ACC112 (cell line): ENCODE results near the gene RUNX1.

Source experiments
- H2AFZ ChIP-seq: fragments of 200-600 bp; sonication (generic); one replicate; pipeline ENCODE4 v1.6.0; 2017; ENCODE audit warnings: antibody characterized with exemption, low read length; ENCODE audit not compliant: unreplicated experiment
- H3K27ac ChIP-seq: fragments of 200-600 bp; sonication (generic); 2 replicates; pipeline ENCODE4 v1.5.1; 2014; ENCODE audit warnings: low read depth, mild to moderate bottlenecking, antibody characterized with exemption, low read length, moderate library complexity
- H3K27me3 ChIP-seq: fragments of 200-600 bp; sonication (generic); 2 replicates; pipeline ENCODE4 v1.6.1; 2014; ENCODE audit warnings: mild to moderate bottlenecking, antibody characterized with exemption, low read length, moderate library complexity, mixed read lengths; ENCODE audit not compliant: insufficient read depth
- H3K36me3 ChIP-seq: fragments of 200-600 bp; sonication (generic); 2 replicates; pipeline ENCODE4 v1.6.1; 2016; ENCODE audit warnings: mild to moderate bottlenecking, antibody characterized with exemption, low read length, moderate library complexity, mixed read lengths; ENCODE audit not compliant: insufficient read depth
- H3K4me1 ChIP-seq: fragments of 200-600 bp; sonication (generic); one replicate; pipeline ENCODE4 v1.6.1; 2016; ENCODE audit warnings: low read length, mixed read lengths; ENCODE audit not compliant: insufficient read depth, unreplicated experiment, control insufficient read depth
- H3K4me3 ChIP-seq: fragments of 200-600 bp; sonication (generic); 2 replicates; pipeline ENCODE4 v1.5.1; 2014; ENCODE audit warnings: mild to moderate bottlenecking, low read depth, low read length
- H3K79me2 ChIP-seq: fragments of 200-600 bp; sonication (generic); one replicate; pipeline ENCODE4 v1.6.0; 2016; ENCODE audit warnings: low read length; ENCODE audit not compliant: control insufficient read depth, unreplicated experiment, insufficient read depth

The RUNX1 gene

GRCh38 chr21:34935452-34935851 lies 113.7 kb downstream of the RUNX1 start:
- Histone ChIP-seq H3K36me3 (no peaks in the 10 kb centered on the region), H3K27ac (no peak overlapping the region), H2AFZ (no peak overlapping the region), H3K4me3 (no peak overlapping the region), H3K27me3 (no peaks in the 10 kb centered on the region), H3K79me2 (no peaks in the 10 kb centered on the region), H3K4me1 (peaks cover 47% of the 10 kb centered on the region)

GRCh38 chr21:34934350-34934749 lies 114.8 kb downstream of the RUNX1 start:
- Histone ChIP-seq H3K36me3 (no peaks in the 10 kb centered on the region), H3K27me3 (no peaks in the 10 kb centered on the region), H2AFZ (no peak overlapping the region), H3K27ac (no peak overlapping the region), H3K79me2 (no peaks in the 10 kb centered on the region), H3K4me1 (peaks cover 39% of the 10 kb centered on the region), H3K4me3 (no peak overlapping the region)

- Histone ChIP-seq H3K4me3 (no peak overlapping the region), H3K27ac (no peak overlapping the region), H3K27me3 (no peaks in the 10 kb centered on the region), H3K79me2 (no peaks in the 10 kb centered on the region), H3K4me1 (peaks cover 34% of the 10 kb centered on the region), H3K36me3 (no peaks in the 10 kb centered on the region), H2AFZ (no peak overlapping the region)
Measured at GRCh38 chr21:34933609-34934335, 115.3 kb downstream of the RUNX1 start.

- Histone ChIP-seq H3K4me1 (peaks cover 18% of the 10 kb centered on the region), H3K79me2 (no peaks in the 10 kb centered on the region), H3K27me3 (no peaks in the 10 kb centered on the region), H2AFZ (no peak overlapping the region), H3K4me3 (no peak overlapping the region), H3K36me3 (no peaks in the 10 kb centered on the region), H3K27ac (no peak overlapping the region)
Measured at GRCh38 chr21:34932233-34932632, 116.9 kb downstream of the RUNX1 start.

GRCh38 chr21:34930971-34931370 lies 118.1 kb downstream of the RUNX1 start:
- H3K36me3 ChIP-seq = no peaks in the 10 kb centered on the region
- no peak overlapping the region for H2AFZ ChIP-seq

GRCh38 chr21:34928637-34929036 lies 120.5 kb downstream of the RUNX1 start:
- Histone ChIP-seq H3K79me2 (no peaks in the 10 kb centered on the region), H3K4me3 (no peak overlapping the region), H3K36me3 (no peaks in the 10 kb centered on the region), H3K27me3 (no peaks in the 10 kb centered on the region), H3K4me1 (peaks cover 4% of the 10 kb centered on the region), H3K27ac (no peak overlapping the region), H2AFZ (no peak overlapping the region)

More at GRCh38 chr21:34930971-34931370, 118.1 kb downstream of the RUNX1 start:
- no peaks in the 10 kb centered on the region for H3K79me2 ChIP-seq
- no peaks in the 10 kb centered on the region for H3K27me3 ChIP-seq
- peak overlapping the region; percentile 22; the same call in 1 of the 2 replicates for H3K27ac ChIP-seq
- peak overlapping the region; percentile 17; the same call in 1 of the 2 replicates for H3K4me3 ChIP-seq
- peaks cover 12% of the 10 kb centered on the region for H3K4me1 ChIP-seq

- Histone ChIP-seq H3K36me3 (no peaks in the 10 kb centered on the region), H3K4me1 (peaks cover 3% of the 10 kb centered on the region), H3K27me3 (no peaks in the 10 kb centered on the region), H3K79me2 (no peaks in the 10 kb centered on the region), H2AFZ (no peak overlapping the region), H3K27ac (no peak overlapping the region), H3K4me3 (no peak overlapping the region)
Measured at GRCh38 chr21:34927992-34928391, 121.1 kb downstream of the RUNX1 start.

GRCh38 chr21:34926803-34927467 lies 122.2 kb downstream of the RUNX1 start:
- no peak overlapping the region for H2AFZ ChIP-seq
- no peak overlapping the region for H3K27ac ChIP-seq
- peaks cover 3% of the 10 kb centered on the region for H3K4me1 ChIP-seq
- no peaks in the 10 kb centered on the region for H3K36me3 ChIP-seq
- H3K27me3 ChIP-seq = no peaks in the 10 kb centered on the region
- no peak overlapping the region for H3K4me3 ChIP-seq
- no peaks in the 10 kb centered on the region for H3K79me2 ChIP-seq

- Histone ChIP-seq H3K36me3 (no peaks in the 10 kb centered on the region), H2AFZ (no peak overlapping the region), H3K4me3 (no peak overlapping the region), H3K27ac (no peak overlapping the region), H3K4me1 (no peaks in the 10 kb centered on the region), H3K79me2 (no peaks in the 10 kb centered on the region), H3K27me3 (no peaks in the 10 kb centered on the region)
Measured at GRCh38 chr21:34925597-34925996, 123.5 kb downstream of the RUNX1 start.

- Histone ChIP-seq H3K27me3 (no peaks in the 10 kb centered on the region), H3K36me3 (no peaks in the 10 kb centered on the region), H3K27ac (no peak overlapping the region), H3K4me3 (no peak overlapping the region), H3K79me2 (no peaks in the 10 kb centered on the region), H2AFZ (no peak overlapping the region), H3K4me1 (no peaks in the 10 kb centered on the region)
Measured at GRCh38 chr21:34924771-34925419, 124.2 kb downstream of the RUNX1 start.
